GM19467 (cell line): ENCODE measurements around the gene DPEP2NB.

Source experiments
- ATAC-seq: cut with Tn5 transposase; IDR thresholded peaks from one replicate; pipeline ENCODE4 v1.9.1; 2021; ENCODE audit warnings: mild to moderate bottlenecking, moderate library complexity; ENCODE audit not compliant: unreplicated experiment

The DPEP2NB gene

DNA sequence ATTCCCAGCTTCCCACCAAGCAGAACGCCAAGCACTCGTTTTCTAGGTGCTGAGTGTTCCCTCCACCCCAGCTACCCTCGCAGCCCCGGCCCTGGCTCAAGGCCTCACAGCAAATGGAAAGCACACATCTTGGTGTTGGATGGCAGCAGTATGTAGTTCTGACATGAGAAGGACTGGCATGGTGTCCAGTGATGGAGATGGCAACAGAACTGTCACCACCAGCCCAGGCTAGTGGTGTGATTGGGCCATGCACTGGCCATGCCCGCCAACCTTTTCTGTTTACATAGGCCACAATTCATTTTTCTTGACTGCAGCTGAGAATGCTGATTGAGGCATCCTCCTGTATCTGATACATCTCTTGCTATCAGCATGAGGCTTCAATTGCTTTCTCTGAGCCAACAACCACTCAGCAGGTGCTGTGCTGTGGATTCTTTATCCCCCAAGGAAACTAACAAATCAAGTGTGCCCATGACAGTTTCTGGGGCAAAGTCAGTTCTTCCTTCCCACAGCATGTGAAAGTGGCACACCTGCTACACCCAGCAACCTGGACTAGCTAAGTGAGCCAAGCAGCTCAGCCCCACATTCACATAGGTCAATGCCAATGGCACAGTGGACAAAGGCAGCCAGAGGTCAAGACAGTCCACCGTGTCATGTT lies 51.1 kb downstream of the DPEP2NB start:
- no peak for ATAC-seq

DNA sequence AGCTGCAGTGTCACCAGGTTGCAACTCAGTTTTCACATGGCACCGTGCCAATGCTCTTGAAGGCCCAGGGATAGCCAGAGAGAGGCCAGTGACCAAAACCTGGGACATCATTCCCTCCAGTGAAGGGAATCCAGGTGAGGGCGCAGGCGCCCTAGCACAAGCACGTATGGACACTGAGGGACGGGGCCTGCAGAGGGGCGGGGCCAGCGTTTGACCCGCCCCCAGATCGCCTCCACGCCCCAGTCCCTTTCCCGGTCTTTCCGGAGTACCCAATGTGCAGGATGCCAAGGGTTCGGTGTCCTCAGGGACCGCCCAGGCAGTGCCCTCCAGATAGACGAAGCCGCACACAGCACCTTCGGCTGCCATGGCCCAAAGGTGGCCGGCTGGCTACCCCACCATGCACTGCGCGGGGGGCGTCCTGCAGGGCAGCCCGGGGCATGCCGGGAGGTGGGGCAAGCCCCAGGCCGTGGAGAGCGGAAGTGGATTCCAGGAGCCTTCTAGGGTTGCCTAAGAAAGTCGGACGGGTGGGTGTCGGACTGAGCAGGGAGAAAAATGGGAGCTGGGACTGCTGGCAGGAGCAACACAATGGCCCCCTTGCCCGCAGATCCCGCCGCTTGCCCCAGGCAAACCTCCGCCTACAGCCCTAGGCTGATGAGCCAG lies 51.9 kb downstream of the DPEP2NB start:
- no peak for ATAC-seq
